HEK293 (cell line): Measurements from ENCODE around the gene FGFBP3.

Source experiments
- CTCF ChIP-seq: fragments of 450-650 bp; formaldehyde crosslinking; IDR thresholded peaks from 2 replicates; pipeline ENCODE4 v1.5.1; 2016; ENCODE audit warnings: missing biosample characterization, missing genetic modification characterization
- PRDM6 ChIP-seq: fragments of 450-650 bp; formaldehyde crosslinking; IDR thresholded peaks from 2 replicates; pipeline ENCODE4 v1.5.1; 2017; ENCODE audit warnings: missing biosample characterization, missing genetic modification characterization
- YY1 ChIP-seq: fragments of 450-650 bp; formaldehyde crosslinking; IDR thresholded peaks from 2 replicates; pipeline ENCODE4 v1.5.1; 2018; ENCODE audit warnings: missing biosample characterization, missing genetic modification characterization
- ZBTB11 ChIP-seq: fragments of 450-650 bp; formaldehyde crosslinking; conservative IDR thresholded peaks from 2 replicates; pipeline ENCODE4 v1.5.1; 2016; ENCODE audit warnings: low read depth, missing biosample characterization, missing genetic modification characterization
- ZBTB26 ChIP-seq: fragments of 450-650 bp; formaldehyde crosslinking; optimal IDR thresholded peaks from 2 replicates; pipeline ENCODE3; 2016; ENCODE audit warnings: missing biosample characterization, mild to moderate bottlenecking, missing genetic modification characterization
- ZNF324 ChIP-seq: fragments of 450-650 bp; formaldehyde crosslinking; IDR thresholded peaks from 2 replicates; pipeline ENCODE4 v1.5.1; 2016; ENCODE audit warnings: missing biosample characterization, missing genetic modification characterization
- ZNF549 ChIP-seq: fragments of 450-650 bp; IDR thresholded peaks from 2 replicates; pipeline ENCODE4 v1.5.1; 2018; ENCODE audit warnings: missing biosample characterization, missing genetic modification characterization, mild to moderate bottlenecking, inconsistent platforms, moderate library complexity
- ZNF623 ChIP-seq: fragments of 450-650 bp; formaldehyde crosslinking; IDR thresholded peaks from 2 replicates; pipeline ENCODE4 v1.5.1; 2016; ENCODE audit warnings: missing biosample characterization, missing genetic modification characterization
- ZNF639 ChIP-seq: fragments of 450-650 bp; formaldehyde crosslinking; IDR thresholded peaks from 2 replicates; pipeline ENCODE4 v1.5.1; 2016; ENCODE audit warnings: missing biosample characterization, missing genetic modification characterization
- ZNF747 ChIP-seq: fragments of 450-650 bp; formaldehyde crosslinking; IDR thresholded peaks from 2 replicates; pipeline ENCODE4 v1.5.1; 2016; ENCODE audit warnings: missing biosample characterization, missing genetic modification characterization

GRCh38 chr10:91944880-91945630, 35.8 kb upstream of the FGFBP3 start:
- TF ChIP-seq CTCF (tag by site-specific recombination) (no peak), ZNF549 (tag by site-specific recombination) (no peak), ZBTB11 (tag by site-specific recombination) (no peak), ZNF639 (tag by site-specific recombination) (no peak), ZBTB26 (tag by site-specific recombination) (no peak), YY1 (tag by site-specific recombination) (no peak), ZNF747 (tag by site-specific recombination) (no peak), PRDM6 (no peak), ZNF324 (tag by site-specific recombination) (no peak), ZNF623 (tag by site-specific recombination) (no peak)
